HG02678 (cell line): ENCODE measurements around the gene PLCL1.

Experiments used
- ATAC-seq: cut with Tn5 transposase; IDR thresholded peaks from one replicate; pipeline ENCODE4 v1.9.1; 2021; ENCODE audit warnings: mild to moderate bottlenecking, moderate library complexity; ENCODE audit not compliant: unreplicated experiment

The PLCL1 gene

GRCh38 chr2:197852108-197852507 is 47.7 kb downstream of the PLCL1 start:
- ATAC-seq = no peak

- ATAC-seq = no peak
These were observed 49.2 kb downstream of the PLCL1 start for GRCh38 chr2:197853549-197853948.

- ATAC-seq = no peak
These were observed 53.2 kb downstream of the PLCL1 start for GRCh38 chr2:197857476-197858107.

DNA sequence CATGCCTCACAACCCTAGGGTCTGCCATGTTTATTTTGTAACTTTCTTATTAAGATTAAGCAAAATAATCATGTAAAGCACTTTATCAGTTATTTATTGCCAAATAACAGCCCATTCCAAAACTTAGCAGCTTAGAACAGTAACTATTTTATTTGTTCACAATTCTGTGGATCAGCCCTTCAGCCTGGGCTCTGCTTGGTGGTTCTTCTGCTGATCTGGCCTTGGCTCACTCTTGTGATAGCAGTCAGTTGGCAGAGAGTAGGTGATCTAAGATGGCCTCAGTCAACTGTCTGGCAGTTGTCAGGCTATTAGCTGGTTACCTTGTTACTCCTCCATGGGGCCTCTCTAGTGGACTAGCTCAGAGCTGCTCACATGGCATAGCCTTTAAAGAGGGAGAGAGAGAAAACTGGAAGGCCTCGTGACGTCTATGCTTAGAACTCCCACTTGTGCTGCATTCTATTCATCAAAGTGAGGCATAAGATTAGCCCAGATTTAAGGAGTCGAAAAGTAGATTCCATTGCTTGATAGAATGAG is 54.3 kb downstream of the PLCL1 start:
- ATAC-seq = no peak

GRCh38 chr2:197862246-197862955 is 58.0 kb downstream of the PLCL1 start:
- ATAC-seq = no peak

GRCh38 chr2:197863744-197864143 is 59.4 kb downstream of the PLCL1 start:
- no peak for ATAC-seq

GRCh38 chr2:197866455-197866854 is 62.1 kb downstream of the PLCL1 start:
- no peak for ATAC-seq

DNA sequence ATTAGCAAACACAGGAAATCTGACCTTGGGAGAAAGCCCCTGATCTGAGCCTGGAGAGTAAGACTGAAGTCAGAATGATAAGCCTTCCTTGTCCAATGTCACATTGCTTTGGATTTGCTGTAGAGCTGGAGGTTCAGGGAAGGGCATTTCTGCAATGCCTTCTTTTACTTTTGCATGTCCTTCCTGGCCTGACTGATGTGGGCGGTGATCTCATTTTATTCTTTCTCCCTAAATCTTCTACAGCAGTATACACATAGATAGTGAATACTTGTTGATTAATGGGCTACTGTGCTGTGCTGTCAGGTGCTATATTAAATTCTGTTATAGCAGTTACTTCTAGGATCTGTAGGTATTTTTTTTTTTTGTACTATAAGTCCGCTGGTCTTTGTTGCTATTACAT is 62.6 kb downstream of the PLCL1 start:
- no peak for ATAC-seq

GRCh38 chr2:197867624-197868023 is 63.2 kb downstream of the PLCL1 start:
- ATAC-seq = no peak

GRCh38 chr2:197868206-197868605 is 63.8 kb downstream of the PLCL1 start:
- no peak for ATAC-seq

DNA sequence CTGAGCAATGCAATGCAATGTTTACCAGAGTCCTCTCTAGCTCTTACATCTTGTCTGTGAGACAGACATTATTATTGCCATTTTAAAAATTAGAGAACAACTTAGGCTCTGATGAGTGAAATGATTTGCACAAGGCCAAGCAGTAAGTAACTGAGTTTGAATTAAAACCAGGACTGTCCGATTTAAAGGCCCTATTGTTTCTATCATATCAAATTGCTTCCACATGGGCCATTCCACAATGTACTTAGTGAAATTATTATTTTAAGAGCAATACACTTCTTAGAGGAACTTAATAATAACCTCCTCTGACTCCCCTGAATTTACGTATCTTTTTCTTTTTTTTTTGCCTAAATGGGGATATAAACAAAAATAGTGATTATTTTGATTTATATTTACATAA is 64.6 kb downstream of the PLCL1 start:
- ATAC-seq = no peak

DNA sequence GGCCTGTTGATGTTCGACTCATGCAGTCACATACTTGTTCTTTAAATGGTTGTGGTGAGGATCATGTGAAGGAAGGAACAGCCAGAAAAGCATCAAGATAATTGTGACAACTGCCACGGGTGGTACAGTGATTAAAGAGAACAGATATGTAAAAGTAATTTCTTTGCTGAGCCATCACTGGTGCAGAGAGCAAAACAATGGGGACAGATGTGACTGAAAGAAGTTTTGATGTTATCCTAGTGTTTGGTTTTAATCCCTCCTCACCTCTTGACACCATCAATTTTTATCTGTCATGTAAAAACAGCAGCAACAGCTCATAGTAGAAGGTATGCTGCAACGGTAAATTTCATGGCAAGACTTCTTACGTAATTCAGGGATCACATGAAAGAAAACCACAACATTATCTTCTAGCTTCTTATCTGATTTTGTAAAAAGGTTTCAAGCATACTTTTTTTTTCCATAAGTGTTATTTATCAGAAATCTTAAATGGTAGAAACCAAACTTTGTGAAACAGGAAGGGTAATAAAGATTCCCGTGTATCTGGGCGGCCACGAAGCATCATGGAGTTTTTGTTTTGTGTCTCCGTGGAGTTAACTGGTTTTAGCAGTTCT is 65.2 kb downstream of the PLCL1 start:
- no peak for ATAC-seq

- no peak for ATAC-seq
These were observed 65.7 kb downstream of the PLCL1 start for GRCh38 chr2:197870137-197870536.

DNA sequence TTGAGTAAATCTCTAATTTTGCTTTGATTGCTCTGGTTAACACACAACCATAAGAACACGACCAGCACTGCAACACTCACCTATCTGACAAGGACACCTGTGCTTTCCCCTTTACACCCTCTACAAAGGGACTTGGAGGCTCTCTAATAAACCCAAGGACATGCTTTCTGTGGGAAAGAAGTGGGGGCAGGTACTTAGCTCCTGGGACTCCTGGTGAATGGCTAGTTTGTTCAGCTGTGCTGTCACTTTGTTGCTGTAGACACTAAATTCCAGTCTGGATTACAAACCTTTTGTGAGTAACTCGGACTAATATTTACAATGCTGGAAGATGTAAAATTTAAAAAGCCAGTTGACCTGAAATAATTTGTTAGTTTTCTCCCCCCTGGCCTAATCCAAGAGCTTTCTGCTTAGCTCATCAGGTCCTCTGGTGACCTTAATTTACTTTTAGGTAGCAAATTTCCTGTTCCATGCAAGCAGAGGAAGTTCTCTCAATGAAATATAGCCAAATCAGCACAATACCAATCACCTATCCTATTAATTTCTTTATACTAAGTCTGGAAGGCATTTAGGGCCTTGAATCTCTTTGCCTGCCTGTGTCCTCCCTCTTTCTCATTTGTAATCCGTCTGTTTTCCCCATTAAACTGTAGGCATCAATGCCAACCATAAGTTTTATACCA is 67.5 kb downstream of the PLCL1 start:
- no peak for ATAC-seq

- ATAC-seq = no peak
These were observed 68.9 kb downstream of the PLCL1 start for GRCh38 chr2:197873293-197873701.

DNA sequence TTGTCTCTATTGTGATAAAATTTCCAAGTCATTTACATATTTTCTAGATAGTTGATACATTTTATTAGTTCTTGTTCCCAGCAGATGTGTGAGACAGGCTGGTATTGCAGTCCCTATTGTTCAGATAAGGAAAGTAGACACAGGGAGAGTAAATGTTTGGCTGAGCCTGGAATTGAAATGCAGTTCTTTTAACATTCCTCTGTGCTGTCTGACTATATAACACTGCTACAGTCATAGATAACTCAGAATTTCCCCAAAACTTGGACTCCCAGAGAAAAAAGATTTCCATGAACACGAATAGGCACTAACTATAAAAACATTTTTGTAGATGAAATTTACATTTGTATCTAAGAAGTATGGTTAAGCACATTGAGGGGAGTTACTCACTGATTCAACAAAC is 71.4 kb downstream of the PLCL1 start:
- no peak for ATAC-seq

DNA sequence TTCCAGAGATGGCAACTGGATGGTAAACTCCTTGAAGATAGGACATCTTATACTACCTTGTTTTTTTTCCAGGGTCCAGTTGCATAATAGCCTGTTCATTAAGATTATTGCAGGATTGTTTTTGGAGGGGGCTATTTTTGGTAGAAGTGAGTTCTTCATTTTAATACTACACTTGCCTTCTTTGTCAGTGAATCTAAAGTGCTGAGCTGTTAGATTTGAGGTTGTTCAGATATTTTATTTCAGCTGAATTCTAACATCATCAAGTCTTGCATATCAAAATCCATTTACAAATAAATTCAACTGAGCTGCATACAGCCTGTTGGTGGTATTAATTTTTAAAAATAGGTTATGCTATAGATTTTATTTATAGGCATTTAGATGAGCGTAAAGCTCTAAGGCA is 72.1 kb downstream of the PLCL1 start:
- no peak for ATAC-seq

- ATAC-seq = no peak
These were observed 72.6 kb downstream of the PLCL1 start for GRCh38 chr2:197877038-197877437.

DNA sequence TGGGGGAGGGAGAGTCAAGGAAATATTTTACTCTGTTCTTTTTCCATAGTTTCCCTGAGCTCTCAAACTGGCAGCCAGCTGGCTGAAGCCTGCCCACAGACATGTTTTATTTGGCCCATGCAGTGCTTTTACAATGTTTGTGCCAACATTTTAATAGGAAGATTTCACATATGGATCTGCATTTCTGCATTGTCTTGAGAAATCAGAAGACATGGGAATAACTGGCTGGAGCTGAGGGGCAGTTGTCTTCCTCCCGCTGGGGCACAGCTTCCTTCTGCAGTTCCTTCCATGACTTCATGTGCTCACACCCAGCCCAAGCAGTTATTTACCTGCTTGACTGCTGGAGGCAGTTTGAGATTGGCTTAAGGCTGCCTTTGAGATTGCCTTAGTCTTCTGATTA is 74.4 kb downstream of the PLCL1 start:
- no peak for ATAC-seq

- no peak for ATAC-seq
These were observed 75.5 kb downstream of the PLCL1 start for GRCh38 chr2:197879812-197880408.

- no peak for ATAC-seq
These were observed 79.1 kb downstream of the PLCL1 start for GRCh38 chr2:197883354-197884032.
